HG02970 (cell line): ENCODE results near the gene APH1A.
"Not testable (repeated sequence)": the region's sequence is repeated elsewhere in the genome, so short reads cannot be mapped to it uniquely, and the experiment has no call there.

Experiments used
- ATAC-seq: cut with Tn5 transposase; IDR thresholded peaks from one replicate; pipeline ENCODE4 v1.9.1; 2021; ENCODE audit warnings: mild to moderate bottlenecking, moderate library complexity, moderate number of reproducible peaks; ENCODE audit not compliant: unreplicated experiment, low FRiP score

Gene APH1A

GRCh38 chr1:150234566-150235293 is 34.1 kb downstream of the APH1A start:
- ATAC-seq = peak; percentile 52

- no peak for ATAC-seq
Observed at GRCh38 chr1:150234309-150234565, 34.6 kb downstream of the APH1A start.

- no peak for ATAC-seq
Observed at GRCh38 chr1:150233359-150234308, 35.2 kb downstream of the APH1A start.

GRCh38 chr1:150232921-150233320 is 35.9 kb downstream of the APH1A start:
- ATAC-seq = not testable (repeated sequence)

DNA sequence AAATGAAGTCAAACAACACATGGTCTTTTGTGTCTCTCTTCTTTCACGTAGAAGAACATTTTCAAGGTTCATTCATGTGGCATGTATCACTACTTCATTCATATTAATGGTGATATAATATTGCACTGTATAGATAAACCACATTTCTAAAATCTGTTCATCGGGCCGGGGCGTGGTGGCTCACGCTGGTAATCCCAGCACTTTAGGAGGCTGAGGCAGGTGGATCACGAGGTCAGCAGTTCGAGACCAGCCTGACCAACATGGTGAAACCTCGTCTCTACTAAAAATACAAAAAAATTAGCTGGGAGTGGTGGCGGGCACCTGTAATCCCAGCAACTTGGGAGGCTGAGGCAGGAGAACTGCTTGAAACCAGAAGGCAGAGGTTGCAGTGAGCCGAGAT is 40.6 kb downstream of the APH1A start:
- ATAC-seq = not testable (repeated sequence)

DNA sequence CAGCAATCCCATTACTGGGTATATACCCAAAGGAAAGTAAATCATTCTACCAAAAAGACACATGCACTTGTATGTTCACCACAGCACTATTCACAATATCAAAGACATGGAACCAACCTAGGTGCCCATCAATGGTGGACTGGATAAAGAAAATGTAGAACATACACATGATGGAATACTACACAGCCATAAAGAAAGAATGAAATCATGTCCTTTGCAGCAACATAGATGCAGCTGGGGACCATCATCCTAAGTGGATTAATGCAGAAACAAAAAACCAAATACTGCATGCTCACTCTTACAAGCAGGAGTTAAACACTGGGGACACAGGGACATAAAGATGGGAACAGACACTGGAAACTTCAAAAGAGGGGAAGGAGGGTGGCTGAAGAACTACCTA is 41.6 kb downstream of the APH1A start:
- no peak for ATAC-seq

GRCh38 chr1:150226486-150226885 is 42.3 kb downstream of the APH1A start:
- no peak for ATAC-seq

DNA sequence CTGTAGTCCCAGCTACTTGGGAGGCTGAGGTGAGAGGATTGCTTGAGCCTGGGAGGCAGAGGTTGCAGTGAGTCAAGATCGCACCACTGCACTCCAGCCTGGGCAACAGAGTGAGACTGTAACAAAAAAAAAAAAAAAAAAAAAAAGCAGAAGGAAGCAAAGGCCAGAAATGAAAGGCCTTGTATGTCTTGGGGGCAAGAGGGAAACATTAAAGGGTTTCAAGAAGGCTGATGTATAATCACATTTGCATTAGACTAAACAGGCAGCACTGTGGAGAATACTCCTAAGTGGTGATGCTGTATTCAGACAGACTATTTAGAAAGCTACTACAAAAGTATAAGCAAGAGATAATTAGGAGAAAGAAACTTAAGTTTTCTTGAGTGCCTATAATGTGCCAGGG is 43.3 kb downstream of the APH1A start:
- ATAC-seq = no peak

DNA sequence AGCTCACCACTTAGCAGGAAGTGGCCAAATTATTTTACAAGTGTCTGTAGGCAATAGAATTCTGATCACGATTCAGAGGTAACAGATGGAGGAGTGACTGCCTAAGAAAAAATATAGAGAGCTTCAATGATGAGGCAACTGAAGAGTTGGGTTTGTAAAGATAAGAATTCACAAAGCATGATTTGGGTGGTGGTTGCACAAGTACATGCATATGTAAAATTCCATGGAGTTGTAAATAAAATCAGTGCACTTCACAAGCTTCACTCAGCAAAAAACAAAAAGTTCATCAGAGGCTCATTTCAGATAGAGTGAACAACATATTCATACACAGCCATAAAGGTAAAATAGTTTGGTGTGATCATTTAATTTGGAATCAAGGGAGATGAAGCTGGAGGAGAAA is 43.8 kb downstream of the APH1A start:
- no peak for ATAC-seq

- no peak for ATAC-seq
Observed at GRCh38 chr1:150221552-150221951, 47.3 kb downstream of the APH1A start.

DNA sequence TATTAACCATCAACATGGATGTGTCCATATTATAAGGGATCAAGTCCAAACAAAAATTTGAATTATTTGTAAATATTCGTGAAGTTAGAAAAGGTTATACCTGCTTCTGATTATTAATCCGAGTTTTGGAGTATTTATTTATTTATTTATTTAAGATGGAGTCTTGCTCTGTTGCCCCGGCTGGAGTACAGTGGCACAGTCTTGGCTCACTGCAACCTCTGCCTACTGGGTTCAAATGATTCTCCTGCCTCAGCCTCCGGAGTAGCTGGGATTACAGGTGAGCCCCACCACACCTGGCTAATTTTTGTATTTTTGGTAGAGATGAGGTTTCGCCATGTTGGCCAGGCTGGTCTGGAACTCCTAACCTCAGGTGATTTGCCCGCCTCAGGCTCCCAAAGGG is 53.0 kb downstream of the APH1A start:
- ATAC-seq = not testable (repeated sequence)
